Neuron (in vitro differentiated cells): ENCODE results near the gene ORC4.

Experiments used
- H2AFZ ChIP-seq: one replicate; pipeline ENCODE4 v1.6.1; 2013; ENCODE audit warnings: low read depth, mild to moderate bottlenecking, inconsistent platforms, low read length, moderate library complexity
- H3K27me3 ChIP-seq: one replicate; pipeline ENCODE4 v1.6.1; 2013; ENCODE audit warnings: low read length; ENCODE audit not compliant: insufficient read depth
- H3K36me3 ChIP-seq: one replicate; pipeline ENCODE4 v1.6.1; 2013; ENCODE audit warnings: low read length; ENCODE audit not compliant: insufficient read depth
- H3K4me1 ChIP-seq: one replicate; pipeline ENCODE4 v1.6.1; 2013; ENCODE audit warnings: low read length; ENCODE audit not compliant: insufficient read depth
- H3K4me3 ChIP-seq: 2 replicates; pipeline ENCODE4 v1.5.1; 2013; ENCODE audit warnings: mild to moderate bottlenecking, low read length, moderate library complexity
- H3K9me3 ChIP-seq: one replicate; pipeline ENCODE4 v1.6.1; 2013; ENCODE audit warnings: low read length

ORC4 gene

GRCh38 chr2:147952118-147952517 is 68.4 kb downstream of the ORC4 start:
- H2AFZ ChIP-seq: no peak overlapping the region
- no peaks in the 10 kb centered on the region for H3K27me3 ChIP-seq
- H3K4me1 ChIP-seq: no peaks in the 10 kb centered on the region
- H3K4me3 ChIP-seq: no peak overlapping the region
- no peaks in the 10 kb centered on the region for H3K9me3 ChIP-seq
- peaks cover 34% of the 10 kb centered on the region for H3K36me3 ChIP-seq

- Histone ChIP-seq H3K4me3 (no peak overlapping the region), H2AFZ (no peak overlapping the region), H3K4me1 (no peaks in the 10 kb centered on the region), H3K36me3 (peaks cover 38% of the 10 kb centered on the region), H3K9me3 (no peaks in the 10 kb centered on the region), H3K27me3 (no peaks in the 10 kb centered on the region)
These were observed 74.9 kb downstream of the ORC4 start for GRCh38 chr2:147945660-147946059.

- Histone ChIP-seq H3K9me3 (no peaks in the 10 kb centered on the region), H3K27me3 (no peaks in the 10 kb centered on the region), H3K4me1 (no peaks in the 10 kb centered on the region), H2AFZ (no peak overlapping the region), H3K36me3 (peaks cover 68% of the 10 kb centered on the region), H3K4me3 (no peak overlapping the region)
These were observed 81.2 kb downstream of the ORC4 start for GRCh38 chr2:147939313-147939712.

GRCh38 chr2:147937744-147938349 is 82.7 kb downstream of the ORC4 start:
- Histone ChIP-seq H3K4me3 (no peak overlapping the region), H3K4me1 (no peaks in the 10 kb centered on the region), H3K9me3 (no peaks in the 10 kb centered on the region), H2AFZ (no peak overlapping the region), H3K36me3 (peaks cover 68% of the 10 kb centered on the region), H3K27me3 (no peaks in the 10 kb centered on the region)

GRCh38 chr2:147934881-147935620 is 85.5 kb downstream of the ORC4 start:
- H3K9me3 ChIP-seq: no peaks in the 10 kb centered on the region
- peaks cover 62% of the 10 kb centered on the region for H3K36me3 ChIP-seq
- H2AFZ ChIP-seq: no peak overlapping the region
- H3K4me3 ChIP-seq: no peak overlapping the region
- H3K27me3 ChIP-seq: no peaks in the 10 kb centered on the region
- no peaks in the 10 kb centered on the region for H3K4me1 ChIP-seq

- H3K36me3 ChIP-seq: peaks cover 63% of the 10 kb centered on the region
- no peak overlapping the region for H3K4me3 ChIP-seq
- no peaks in the 10 kb centered on the region for H3K4me1 ChIP-seq
- H3K9me3 ChIP-seq: no peaks in the 10 kb centered on the region
- no peak overlapping the region for H2AFZ ChIP-seq
- no peaks in the 10 kb centered on the region for H3K27me3 ChIP-seq
These were observed 86.6 kb downstream of the ORC4 start for GRCh38 chr2:147933931-147934330.

- no peaks in the 10 kb centered on the region for H3K27me3 ChIP-seq
- H2AFZ ChIP-seq: no peak overlapping the region
- H3K36me3 ChIP-seq: peaks cover 53% of the 10 kb centered on the region
- no peaks in the 10 kb centered on the region for H3K4me1 ChIP-seq
- no peaks in the 10 kb centered on the region for H3K9me3 ChIP-seq
- no peak overlapping the region for H3K4me3 ChIP-seq
These were observed 93.4 kb downstream of the ORC4 start for GRCh38 chr2:147927053-147927588.

GRCh38 chr2:147925886-147926285 is 94.7 kb downstream of the ORC4 start:
- Histone ChIP-seq H2AFZ (no peak overlapping the region), H3K9me3 (no peaks in the 10 kb centered on the region), H3K4me1 (no peaks in the 10 kb centered on the region), H3K4me3 (no peak overlapping the region), H3K36me3 (peaks cover 65% of the 10 kb centered on the region), H3K27me3 (no peaks in the 10 kb centered on the region)

- peaks cover 66% of the 10 kb centered on the region for H3K36me3 ChIP-seq
- H3K4me3 ChIP-seq: no peak overlapping the region
These were observed 95.9 kb downstream of the ORC4 start for GRCh38 chr2:147924647-147925046.

GRCh38 chr2:147923846-147924245 is 96.7 kb downstream of the ORC4 start:
- Histone ChIP-seq H3K36me3 (peaks cover 72% of the 10 kb centered on the region), H3K4me1 (no peaks in the 10 kb centered on the region), H2AFZ (no peak overlapping the region), H3K9me3 (no peaks in the 10 kb centered on the region), H3K27me3 (no peaks in the 10 kb centered on the region), H3K4me3 (no peak overlapping the region)

More at GRCh38 chr2:147924647-147925046, 95.9 kb downstream of the ORC4 start:
- H3K27me3 ChIP-seq: no peaks in the 10 kb centered on the region
- H3K9me3 ChIP-seq: no peaks in the 10 kb centered on the region
- H3K4me1 ChIP-seq: no peaks in the 10 kb centered on the region
- no peak overlapping the region for H2AFZ ChIP-seq

- H3K36me3 ChIP-seq: peaks cover 66% of the 10 kb centered on the region
These were observed 103.4 kb downstream of the ORC4 start for GRCh38 chr2:147917161-147917560.

GRCh38 chr2:147916723-147917122 is 103.8 kb downstream of the ORC4 start:
- H3K4me1 ChIP-seq: peaks cover 10% of the 10 kb centered on the region
- H2AFZ ChIP-seq: no peak overlapping the region
- no peak overlapping the region for H3K4me3 ChIP-seq
- H3K27me3 ChIP-seq: no peaks in the 10 kb centered on the region
- H3K36me3 ChIP-seq: peaks cover 62% of the 10 kb centered on the region
- H3K9me3 ChIP-seq: no peaks in the 10 kb centered on the region

More at GRCh38 chr2:147917161-147917560, 103.4 kb downstream of the ORC4 start:
- Histone ChIP-seq H3K4me1 (peaks cover 10% of the 10 kb centered on the region), H3K4me3 (no peak overlapping the region), H3K27me3 (no peaks in the 10 kb centered on the region), H3K9me3 (no peaks in the 10 kb centered on the region), H2AFZ (no peak overlapping the region)

- no peaks in the 10 kb centered on the region for H3K27me3 ChIP-seq
- H3K4me3 ChIP-seq: no peak overlapping the region
- H3K36me3 ChIP-seq: peaks cover 55% of the 10 kb centered on the region
- H3K9me3 ChIP-seq: no peaks in the 10 kb centered on the region
- H2AFZ ChIP-seq: no peak overlapping the region
- peaks cover 10% of the 10 kb centered on the region for H3K4me1 ChIP-seq
These were observed 104.5 kb downstream of the ORC4 start for GRCh38 chr2:147916067-147916466.
